ENCODE data around the gene OVOL2.

Gene OVOL2

DNA sequence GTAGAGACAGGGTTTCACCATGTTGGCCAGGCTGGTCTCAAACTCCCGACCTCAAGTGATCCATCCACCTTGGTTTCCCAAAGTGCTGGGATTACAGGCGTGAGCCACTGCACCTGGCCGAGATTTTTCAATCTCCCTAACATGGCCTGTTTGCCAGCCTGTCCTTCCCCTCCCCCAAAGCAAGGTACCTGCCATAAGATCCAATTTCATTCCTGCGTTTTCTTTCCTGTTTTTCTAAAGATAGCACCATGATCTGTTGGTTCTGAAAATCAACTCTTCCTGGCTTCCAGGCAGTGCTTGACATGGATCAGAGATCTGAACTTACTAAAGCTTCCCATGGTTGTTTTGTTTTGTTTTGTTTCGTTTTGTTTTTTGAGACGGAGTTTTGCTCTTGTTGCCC lies 81.4 kb downstream of the OVOL2 start:
- DNase-seq: no peak

Measured in activated T-cell treated with anti-CD3 and anti-CD28 coated beads, Interleukin-2, amount 50 U/mL, for 48 hours (primary cell).